Left lung (tissue), 10 donors: ENCODE measurements around the gene BACH2. TPM values are rescaled to one million over a fixed set of nuclear protein-coding genes. Genes with fewer than 3 reads are reported as not detected.

Source experiments
- ATAC-seq: fragments of 200-7000 bp; cut with Tn5 transposase; one replicate; pipeline ENCODE4 v1.9.1; 2020; ENCODE audit warnings: moderate library complexity
- DNase-seq, 4 donors: peaks; one replicate each; pipeline ENCODE4 v3.0.0-alpha.2; 2013 to 2020
- H3K27ac ChIP-seq, 2 donors: fragments of 200-600 bp; sonication (generic) in 1 of 2; one replicate each; pipeline versions ENCODE4 v1.5.0 to v1.8.0; 2020 to 2021
- H3K27me3 ChIP-seq, 2 donors: fragments of 200-600 bp; sonication (generic) in 1 of 2; one replicate each; pipeline versions ENCODE4 v1.5.0 to v1.8.0; 2020 to 2021
- H3K36me3 ChIP-seq, 2 donors: fragments of 200-600 bp; sonication (generic) in 1 of 2; one replicate each; pipeline versions ENCODE4 v1.5.0 to v1.8.0; 2020 to 2021
- H3K4me1 ChIP-seq, 2 donors: fragments of 200-600 bp; one replicate each; pipeline ENCODE4 v1.8.0; 2021
- H3K4me3 ChIP-seq, 2 donors: fragments of 200-600 bp; sonication (generic) in 1 of 2; one replicate each; pipeline versions ENCODE4 v1.5.0 to v1.8.0; 2020 to 2021; ENCODE audit warnings: mild to moderate bottlenecking in 1 of 2
- H3K9me3 ChIP-seq, 2 donors: fragments of 200-600 bp; sonication (generic) in 1 of 2; one replicate each; pipeline versions ENCODE4 v1.5.0 to v1.8.0; 2020 to 2021
- CTCF ChIP-seq, 2 donors: fragments of 200-600 bp; sonication (generic) in 1 of 2; IDR thresholded peaks; one replicate each; pipeline versions ENCODE4 v1.5.0 to v1.8.0; 2021; ENCODE audit warnings: antibody characterized with exemption in 2 of 2
- intact Hi-C, 2 donors: fragments of 100-400 bp; cut with DNase I; formaldehyde crosslinking; loops; one replicate each; pipeline versions ENCODE4 v1.11.2 to v1.14.2; 2022
- polyA plus RNA-seq, 6 donors: library from polyadenylated mRNA; unstranded; fragments of 120-200 nt; gene quantifications; one replicate each; pipeline ENCODE4 v1.2.1, GENCODE V29; 2013; ENCODE audit not compliant: insufficient read length in 6 of 6
- total RNA-seq, 2 donors: library from RNA; stranded (reverse); fragmentation: NEBNext Ultra II Directional; extraction: Animal tissue kit (Norgen Biotek cat#: 25700); gene quantifications; one replicate each; pipeline ENCODE4 v1.2.1, GENCODE V29; 2021
- donor health status: DM: no; HTN: yes; CAD: no.
- donor health status: DM: no; HTN: no; CAD: no.

Gene BACH2
- total and polyA plus RNA-seq, 8 donors, result 3.8 to 10.6 (median 8.9) TPM

DNA sequence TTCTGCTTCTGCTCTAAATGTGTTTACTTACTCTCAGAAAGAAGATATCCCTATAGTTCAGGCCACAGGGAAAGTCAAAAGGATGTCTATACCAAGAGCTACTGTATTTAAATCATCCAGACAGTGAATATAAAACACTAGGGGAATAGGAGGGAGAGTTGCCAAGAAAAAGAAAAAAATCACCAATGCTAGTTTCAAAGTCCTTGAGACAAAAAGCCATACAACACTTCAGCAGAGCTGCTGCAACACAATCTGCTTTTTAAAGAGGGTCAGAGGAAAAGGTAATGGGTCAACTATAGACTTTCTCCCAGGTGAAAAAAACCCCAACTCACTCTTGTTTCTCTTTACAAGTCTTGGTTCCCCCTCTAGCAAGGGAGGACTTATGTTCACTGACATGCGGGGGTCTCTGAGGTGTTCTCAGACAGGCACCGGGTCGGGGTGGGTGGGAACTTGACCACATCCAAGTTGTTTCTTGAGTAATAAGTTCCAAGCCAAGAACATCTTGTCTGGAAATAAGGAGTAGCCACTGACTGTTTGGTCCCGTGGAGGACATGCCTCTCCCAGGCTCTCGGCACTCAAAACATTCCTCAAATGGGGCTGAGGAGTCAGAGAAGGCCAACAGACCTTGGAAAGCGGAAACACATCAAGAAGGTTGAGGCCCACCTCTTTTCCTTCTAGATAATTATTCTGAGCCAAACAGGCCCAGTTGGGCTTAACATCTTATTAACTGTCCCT lies 354.7 kb downstream of the BACH2 start:
- Histone ChIP-seq H3K9me3 (no peaks in the 10 kb centered on the region), H3K27me3 (no peaks in the 10 kb centered on the region), H3K4me1 (peaks cover 10% of the 10 kb centered on the region in 2 donors), H3K36me3 (no peaks in the 10 kb centered on the region), H3K27ac (no peak overlapping the region), H3K4me3 (no peak overlapping the region)
- intact Hi-C loops, result loop anchor here in 1 of 2 donors (10.0 kb wide), 2 partner anchors 453 to 543 kb away; no protein-coding TSS in a partner anchor
- peak; percentile 25 for ATAC-seq
- DNase-seq, result no peak
- no peak for TF ChIP-seq CTCF (IDR thresholded peaks at IDR 0.05)

DNA sequence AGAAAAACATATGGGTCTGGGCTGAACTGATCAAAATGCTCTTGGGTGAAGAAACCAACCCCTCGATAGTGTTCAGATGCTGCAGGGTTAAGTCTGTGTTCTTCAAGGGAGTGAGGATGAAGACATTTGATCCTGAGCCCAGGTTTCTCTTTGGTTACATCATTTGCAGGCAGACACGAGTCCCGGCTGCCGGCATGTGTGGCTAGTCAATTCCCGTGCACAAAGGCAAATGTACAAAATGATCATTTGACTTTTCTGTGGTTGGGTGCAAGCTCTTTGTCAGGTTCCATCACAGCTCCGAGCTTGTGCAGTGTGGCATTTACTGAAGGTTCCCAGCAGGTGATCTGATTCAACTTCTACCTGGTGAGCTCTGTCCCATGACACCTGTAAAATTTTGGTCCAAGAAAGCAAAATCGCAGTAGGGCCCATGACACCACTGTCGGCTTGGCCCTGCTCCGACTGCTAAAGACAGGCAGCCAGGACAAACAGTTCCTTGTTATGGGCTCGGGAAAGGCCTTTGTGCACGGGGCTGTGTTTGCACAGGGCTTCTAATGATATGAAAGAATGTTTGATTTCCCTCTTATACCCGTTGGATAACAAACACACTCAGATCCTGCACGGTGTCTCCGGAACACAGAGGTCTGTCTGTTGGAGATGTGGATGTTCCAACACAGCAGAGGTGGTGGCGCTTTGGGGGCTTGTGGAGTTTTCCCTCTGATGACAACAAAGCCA lies 355.4 kb downstream of the BACH2 start:
- intact Hi-C loops, result loop anchor here in 1 of 2 donors (10.0 kb wide), 2 partner anchors 454 to 544 kb away; no protein-coding TSS in a partner anchor
- ATAC-seq (peak; percentile 84), DNase-seq (no peak)
- Histone ChIP-seq H3K4me1 (peaks cover 10% of the 10 kb centered on the region in 2 donors), H3K27ac (peak overlapping the region in 1 of 2 donors; percentile 44), H3K36me3 (no peaks in the 10 kb centered on the region), H3K4me3 (no peak overlapping the region), H3K27me3 (no peaks in the 10 kb centered on the region), H3K9me3 (no peaks in the 10 kb centered on the region)
- no peak for TF ChIP-seq CTCF (IDR thresholded peaks at IDR 0.05)

DNA sequence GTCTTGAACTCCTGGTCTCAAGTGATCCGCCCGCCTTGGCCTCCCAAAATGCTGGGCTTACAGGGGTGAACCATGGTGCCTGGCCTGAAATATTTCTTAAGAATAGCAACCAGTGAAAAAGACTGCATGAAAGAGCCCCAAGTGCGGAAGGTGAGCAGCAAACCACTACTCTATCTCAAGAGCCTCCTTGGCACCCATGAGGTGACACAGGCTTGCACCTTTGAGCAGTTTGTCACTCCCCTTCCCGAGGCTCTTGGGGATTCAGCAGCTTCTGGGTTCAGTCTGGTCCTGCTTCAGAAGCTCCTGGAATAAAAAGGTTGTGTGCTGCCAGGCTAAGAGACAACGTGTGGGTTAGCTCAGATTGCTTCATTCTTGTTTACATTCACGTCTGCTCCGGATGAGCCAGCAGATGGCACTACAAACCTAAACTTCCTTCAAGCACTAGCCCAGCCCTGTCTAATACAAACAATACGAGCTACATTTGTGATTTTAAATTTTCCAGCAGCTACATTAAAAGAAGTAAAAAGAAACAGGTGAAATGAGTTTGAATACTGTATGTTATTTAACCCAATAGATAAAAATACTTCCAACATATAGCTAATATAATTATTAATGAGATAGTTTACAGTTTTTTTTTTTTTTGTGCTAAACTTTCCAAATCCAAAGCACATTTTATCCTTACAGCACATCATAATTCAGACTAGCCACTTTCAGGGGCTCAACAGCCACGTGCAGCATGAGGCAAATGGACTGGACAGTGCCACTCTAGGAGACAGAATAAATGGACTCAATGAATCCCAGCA lies 356.2 kb downstream of the BACH2 start:
- no peak overlapping the region for H3K4me3 ChIP-seq
- H3K27me3 ChIP-seq, result no peaks in the 10 kb centered on the region
- no peaks in the 10 kb centered on the region for H3K9me3 ChIP-seq
- H3K27ac ChIP-seq, result no peak overlapping the region
- peaks cover 10% of the 10 kb centered on the region in 2 donors for H3K4me1 ChIP-seq
- intact Hi-C loops, result loop anchor here in 1 of 2 donors (10.0 kb wide), 2 partner anchors 454 to 544 kb away; no protein-coding TSS in a partner anchor
- ATAC-seq (peak; percentile 95), DNase-seq (peak in 3 of 4 donors; percentile 55 to 88 (median 64))
- H3K36me3 ChIP-seq, result no peaks in the 10 kb centered on the region
- peak; percentile 56 to 60 for TF ChIP-seq CTCF (IDR thresholded peaks at IDR 0.05)

GRCh38 chr6:89939144-89939543 lies 357.5 kb downstream of the BACH2 start:
- ATAC-seq, result no peak
- H3K4me3 ChIP-seq, result no peak overlapping the region
- no peak overlapping the region for H3K27ac ChIP-seq
- peaks cover 10% of the 10 kb centered on the region in 2 donors for H3K4me1 ChIP-seq
- no peaks in the 10 kb centered on the region for H3K36me3 ChIP-seq
- no peaks in the 10 kb centered on the region for H3K27me3 ChIP-seq
- intact Hi-C loops, result no loop called here
- H3K9me3 ChIP-seq, result no peaks in the 10 kb centered on the region
- TF ChIP-seq CTCF (IDR thresholded peaks at IDR 0.05), result no peak
- DNase-seq, result no peak
